Transverse colon (tissue), 4 donors: ENCODE measurements around the gene DCHS2. TPM values are rescaled to one million over a fixed set of nuclear protein-coding genes. Genes with fewer than 3 reads are reported as not detected.

Experiments used
- DNase-seq: peaks from one replicate; pipeline ENCODE4 v3.0.0-alpha.2; 2019
- H3K27ac ChIP-seq, 4 donors: fragments of 200-600 bp; sonication (generic); 2 replicates each; pipeline ENCODE4 v1.5.1; 2016 to 2018; ENCODE audit warnings: inconsistent platforms in 4 of 4
- H3K27me3 ChIP-seq: fragments of 200-600 bp; sonication (generic); 2 replicates; pipeline ENCODE4 v1.5.1; 2017; ENCODE audit warnings: inconsistent platforms
- H3K36me3 ChIP-seq, 4 donors: fragments of 200-600 bp; sonication (generic); 2 replicates each; pipeline ENCODE4 v1.5.1; 2017 to 2019; ENCODE audit warnings: inconsistent platforms in 4 of 4
- H3K4me1 ChIP-seq, 4 donors: fragments of 200-600 bp; sonication (generic); 2 replicates each; pipeline ENCODE4 v1.5.1; 2017 to 2020; ENCODE audit warnings: inconsistent platforms in 4 of 4
- H3K4me3 ChIP-seq, 4 donors: fragments of 200-600 bp; sonication (generic); 1 replicate in 1 of 4; 2 replicates in 3 of 4; pipeline versions ENCODE4 v1.5.1 to v1.6.1; 2017 to 2019; ENCODE audit warnings: inconsistent platforms in 4 of 4
- H3K9me3 ChIP-seq, 2 donors: fragments of 200-600 bp; sonication (generic); 2 replicates each; pipeline ENCODE4 v1.5.1; 2017 to 2019; ENCODE audit warnings: inconsistent platforms in 2 of 2
- EP300 ChIP-seq: sonication (generic); formaldehyde crosslinking; IDR thresholded peaks from one replicate; pipeline ENCODE4 v1.6.1; 2017; ENCODE audit warnings: antibody characterized with exemption, low read depth
- POLR2A ChIP-seq: fragments of 450-650 bp; IDR thresholded peaks from one replicate; pipeline ENCODE4 v1.6.1; 2016; ENCODE audit warnings: antibody characterized with exemption, mild to moderate bottlenecking, moderate library complexity
- POLR2AphosphoS5 ChIP-seq, 3 donors: sonication (generic); formaldehyde crosslinking; IDR thresholded peaks; one replicate each; pipeline ENCODE4 v1.6.1; 2016; ENCODE audit warnings: antibody characterized with exemption in 3 of 3
- WGBS, 2 donors: methylation state at CpG; one replicate each; pipeline ENCODE4 v1.1.5; 2018; ENCODE audit warnings: low coverage in 1 of 2; 5-methylcytosine and 5-hydroxymethylcytosine counted together
- in situ Hi-C, 4 donors: fragments of 200-750 bp; cut with MboI; loops; one replicate each; pipeline versions ENCODE4 v1.15.0 to v1.15.1; 2017; ENCODE audit warnings: low sequenced_read_pairs in 3 of 4, low pct_ligation_motif_present in 1 of 4, low pct_unique_long_range_greater_than_20kb in 1 of 4
- intact Hi-C: fragments of 100-400 bp; cut with DNase I; formaldehyde crosslinking; loops from one replicate; pipeline ENCODE4 v1.15.1; 2023; ENCODE audit warnings: low total_unique reads
- total RNA-seq, 4 donors: library from RNA; depleted of rRNA; stranded (reverse); fragments of >200 nt; gene quantifications; one replicate each; pipeline ENCODE4 v1.1.0, GENCODE V29; 2016
- TF ChIP-seq, protein P1 (sequence below), 5 experiments: fragments of 200-600 bp in 3 of 5; fragments of 450-650 bp in 2 of 5; sonication (generic) in 3 of 5; IDR thresholded peaks; 1 replicate in 2 of 5; 2 replicates in 3 of 5; pipeline ENCODE4 v1.5.1; 2016 to 2017; ENCODE audit warnings: antibody characterized with exemption in 5 of 5, inconsistent platforms in 3 of 5, mild to moderate bottlenecking in 2 of 5, moderate library complexity in 1 of 5

Gene DCHS2
- total RNA-seq, 4 donors from 2014 or later, result 0.60 to 20.6 (median 2.9) TPM

DNA sequence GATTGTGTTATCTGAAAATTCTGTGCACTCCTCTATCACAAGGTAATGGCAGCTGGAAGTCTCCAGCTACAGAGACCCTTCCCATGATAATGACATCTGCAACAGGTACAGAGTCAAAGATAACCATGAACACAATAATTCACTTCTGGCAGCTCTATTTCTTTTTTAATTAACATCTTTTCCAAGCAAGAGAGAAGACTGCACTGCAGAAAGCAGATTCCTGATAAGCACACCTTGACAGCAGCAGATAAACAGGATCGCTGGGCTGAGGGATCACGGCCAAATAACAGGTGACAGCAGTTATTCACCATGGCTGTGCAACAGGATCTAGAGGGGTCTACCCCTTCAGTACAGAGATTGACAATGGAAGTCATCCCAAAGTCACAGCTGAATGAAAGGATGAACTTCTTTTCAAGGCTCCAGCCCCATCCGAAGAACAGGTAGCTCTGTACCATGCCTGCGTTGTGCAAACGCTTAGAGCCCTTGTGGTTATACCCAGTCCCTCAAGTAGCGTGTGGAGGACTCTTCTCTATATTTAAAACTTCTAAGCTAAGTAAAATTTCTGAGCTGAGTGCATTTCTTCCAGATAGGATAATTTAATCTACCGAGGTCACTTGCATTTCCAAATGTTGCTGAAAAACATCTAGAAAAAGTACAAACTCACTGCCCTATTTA lies 66.7 kb downstream of the DCHS2 start:
- in situ Hi-C loops, result no loop called here

DNA sequence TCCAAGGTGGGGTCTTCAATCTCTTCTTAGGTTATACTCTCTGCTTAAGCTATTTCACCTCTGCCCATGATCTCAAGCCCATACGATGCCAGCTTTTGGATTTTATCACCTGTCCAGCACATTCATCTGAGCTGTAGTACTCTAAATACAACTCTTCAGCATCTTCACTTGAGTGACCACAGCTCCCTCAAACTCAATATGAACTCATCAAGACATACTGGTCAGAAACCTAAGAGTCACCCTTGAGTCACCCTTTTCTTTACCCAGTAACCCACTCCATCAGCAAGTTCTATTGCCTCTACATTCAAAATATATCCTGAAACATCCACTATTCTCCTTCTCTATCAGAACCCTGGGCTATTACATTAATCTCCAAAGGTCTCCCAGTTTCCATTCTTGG lies 69.4 kb downstream of the DCHS2 start:
- no peak overlapping the region for H3K27ac ChIP-seq
- no peaks in the 10 kb centered on the region for H3K36me3 ChIP-seq
- 0% methylated on average over 1 of the region's 1 CpG for WGBS, 2 donors
- no peaks in the 10 kb centered on the region for H3K9me3 ChIP-seq
- intact Hi-C loops, result no loop called here
- TF ChIP-seq POLR2AphosphoS5 (IDR thresholded peaks at IDR 0.05), result no peak
- no peak for TF ChIP-seq EP300
- no peak for TF ChIP-seq POLR2A
- TF ChIP-seq, protein P1, sequence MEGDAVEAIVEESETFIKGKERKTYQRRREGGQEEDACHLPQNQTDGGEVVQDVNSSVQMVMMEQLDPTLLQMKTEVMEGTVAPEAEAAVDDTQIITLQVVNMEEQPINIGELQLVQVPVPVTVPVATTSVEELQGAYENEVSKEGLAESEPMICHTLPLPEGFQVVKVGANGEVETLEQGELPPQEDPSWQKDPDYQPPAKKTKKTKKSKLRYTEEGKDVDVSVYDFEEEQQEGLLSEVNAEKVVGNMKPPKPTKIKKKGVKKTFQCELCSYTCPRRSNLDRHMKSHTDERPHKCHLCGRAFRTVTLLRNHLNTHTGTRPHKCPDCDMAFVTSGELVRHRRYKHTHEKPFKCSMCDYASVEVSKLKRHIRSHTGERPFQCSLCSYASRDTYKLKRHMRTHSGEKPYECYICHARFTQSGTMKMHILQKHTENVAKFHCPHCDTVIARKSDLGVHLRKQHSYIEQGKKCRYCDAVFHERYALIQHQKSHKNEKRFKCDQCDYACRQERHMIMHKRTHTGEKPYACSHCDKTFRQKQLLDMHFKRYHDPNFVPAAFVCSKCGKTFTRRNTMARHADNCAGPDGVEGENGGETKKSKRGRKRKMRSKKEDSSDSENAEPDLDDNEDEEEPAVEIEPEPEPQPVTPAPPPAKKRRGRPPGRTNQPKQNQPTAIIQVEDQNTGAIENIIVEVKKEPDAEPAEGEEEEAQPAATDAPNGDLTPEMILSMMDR (IDR thresholded peaks at IDR 0.05), result no peak
- no peak for DNase-seq
- H3K27me3 ChIP-seq, result peaks cover 15% of the 10 kb centered on the region
- in situ Hi-C loops, result no loop called here
- H3K4me3 ChIP-seq, result no peak overlapping the region
- peaks cover 0 to 19% (median 0%) of the 10 kb centered on the region in 4 donors for H3K4me1 ChIP-seq

More for the DNA sequence above, 66.7 kb downstream of the DCHS2 start:
- no peak for TF ChIP-seq POLR2AphosphoS5 (IDR thresholded peaks at IDR 0.05)
- no peak for TF ChIP-seq EP300
- TF ChIP-seq POLR2A, result no peak
- TF ChIP-seq, protein P1 (IDR thresholded peaks at IDR 0.05), result no peak
- no peak for DNase-seq
- intact Hi-C loops, result loop anchor here (5.0 kb wide), 1 partner anchor 47 kb away; no protein-coding TSS in a partner anchor
- Histone ChIP-seq H3K4me1 (peaks cover 0 to 12% (median 0%) of the 10 kb centered on the region in 4 donors), H3K27me3 (peaks cover 13% of the 10 kb centered on the region), H3K9me3 (no peaks in the 10 kb centered on the region), H3K27ac (no peak overlapping the region), H3K4me3 (no peak overlapping the region), H3K36me3 (no peaks in the 10 kb centered on the region)
- 62 to 86% methylated on average over 3 to 7 of the region's 7 CpGs for WGBS, 2 donors

DNA sequence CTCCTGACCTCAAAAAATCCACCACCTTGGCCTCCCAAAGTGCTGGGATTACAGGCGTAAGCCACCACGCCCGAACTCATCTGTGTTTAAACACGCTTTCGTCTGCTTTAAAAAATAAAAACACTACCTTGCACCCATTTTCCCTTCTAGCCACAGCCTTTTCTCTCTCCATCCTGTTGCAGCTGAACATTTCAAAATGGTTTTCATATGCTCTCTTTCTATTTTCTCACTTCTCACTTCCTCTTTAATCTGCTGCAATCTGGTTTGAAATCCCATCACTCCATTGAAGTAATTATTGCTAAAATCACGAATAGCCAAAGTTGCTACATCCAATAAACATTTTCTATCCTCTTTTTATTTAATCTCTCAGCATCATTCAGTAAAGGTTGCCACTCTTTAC lies 70.0 kb downstream of the DCHS2 start:
- TF ChIP-seq POLR2AphosphoS5 (IDR thresholded peaks at IDR 0.05), result no peak
- no peak for TF ChIP-seq EP300
- Histone ChIP-seq H3K27ac (no peak overlapping the region), H3K36me3 (no peaks in the 10 kb centered on the region), H3K4me3 (no peak overlapping the region), H3K27me3 (peaks cover 13% of the 10 kb centered on the region), H3K9me3 (no peaks in the 10 kb centered on the region), H3K4me1 (peaks cover 0 to 22% (median 0%) of the 10 kb centered on the region in 4 donors)
- intact Hi-C loops, result no loop called here
- DNase-seq, result no peak
- in situ Hi-C loops, result no loop called here
- 72 to 73% methylated on average over 6 of the region's 6 CpGs for WGBS, 2 donors

DNA sequence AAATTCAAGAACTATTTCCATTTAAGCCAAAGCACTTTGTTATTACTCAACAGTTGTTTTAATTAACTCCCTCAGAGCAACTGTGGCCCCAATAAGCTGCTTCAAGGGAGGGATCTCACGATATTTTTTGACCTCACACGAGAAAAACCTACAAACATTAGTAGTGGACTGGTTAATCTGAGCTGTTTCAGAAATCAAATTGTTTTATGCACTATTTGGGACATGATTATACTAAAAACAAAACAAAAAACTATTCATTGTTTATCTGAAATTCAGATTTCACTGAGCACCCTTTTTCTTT lies 74.3 kb downstream of the DCHS2 start:
- no peak for TF ChIP-seq POLR2A
- TF ChIP-seq POLR2AphosphoS5 (IDR thresholded peaks at IDR 0.05), result no peak
- TF ChIP-seq, protein P1 (IDR thresholded peaks at IDR 0.05), result no peak
- no peak for TF ChIP-seq EP300
- H3K4me3 ChIP-seq, result peak overlapping the region in 1 of 4 donors; percentile 50

More for the DNA sequence above, 74.3 kb downstream of the DCHS2 start:
- intact Hi-C loops (loop anchor here (5.0 kb wide), 1 partner anchor 75 kb away; the partner anchor contains the start of gene DCHS2), in situ Hi-C loops (no loop called here)
- peaks cover 11% of the 10 kb centered on the region for H3K27me3 ChIP-seq
- peak overlapping the region; percentile 68 to 89 (median 80) for H3K27ac ChIP-seq
- no peaks in the 10 kb centered on the region for H3K9me3 ChIP-seq
- WGBS, 2 donors, result 18 to 33% methylated on average over 2 of the region's 2 CpGs
- DNase-seq, result no peak
- peaks cover 0 to 19% (median 8%) of the 10 kb centered on the region in 4 donors for H3K4me1 ChIP-seq
- no peaks in the 10 kb centered on the region for H3K36me3 ChIP-seq
